Amniotic stem cell (primary cell): Measurements from ENCODE around the gene GXYLT1.
"Not testable (repeated sequence)": the region's sequence is repeated elsewhere in the genome, so short reads cannot be mapped to it uniquely, and the experiment has no call there.

Experiments
- DNase-seq: peaks from one replicate; lab custom pipeline; 2025; lab: John Stamatoyannopoulos, UW

GXYLT1 gene

DNA sequence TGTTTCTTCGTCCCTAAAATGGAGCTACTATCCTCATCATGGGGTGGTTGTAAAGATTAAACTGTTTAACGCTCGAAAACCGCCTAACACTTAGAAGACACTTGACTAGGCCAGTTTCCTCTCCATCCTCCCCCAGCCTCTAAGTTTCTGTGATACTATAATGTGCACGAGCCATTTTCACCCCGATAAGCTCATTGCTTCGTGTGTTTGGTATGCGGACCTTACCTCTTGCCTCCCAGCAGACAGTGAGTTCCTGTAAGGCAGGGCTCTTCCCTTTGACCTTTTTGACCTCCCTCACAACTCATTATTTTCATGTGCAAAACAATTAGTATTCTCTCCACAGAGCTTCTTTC, 499 bp upstream of the GXYLT1 start:
- DNase-seq, result no peak

DNA sequence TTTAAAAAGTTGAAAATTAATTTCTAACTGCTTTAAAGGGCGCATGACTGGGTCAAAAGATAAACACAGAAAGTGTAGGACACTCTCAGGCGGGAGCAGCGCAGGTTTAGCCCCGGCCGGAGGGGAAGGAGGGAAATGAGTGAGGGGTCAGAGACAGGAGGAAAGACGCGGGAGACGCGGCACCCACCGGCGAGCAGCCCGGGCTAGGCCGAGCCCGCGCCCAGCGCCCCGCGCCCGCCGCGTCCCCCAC, 591 bp downstream of the GXYLT1 start:
- no peak for DNase-seq

GRCh38 chr12:42143452-42144157, 1.1 kb downstream of the GXYLT1 start:
- DNase-seq, result no peak

GRCh38 chr12:42141981-42142606, 2.6 kb downstream of the GXYLT1 start:
- DNase-seq, result no peak

- no peak for DNase-seq
These were observed 3.8 kb downstream of the GXYLT1 start for GRCh38 chr12:42140901-42141300.

GRCh38 chr12:42135259-42135814, 9.3 kb downstream of the GXYLT1 start:
- peak; percentile 50 for DNase-seq

DNA sequence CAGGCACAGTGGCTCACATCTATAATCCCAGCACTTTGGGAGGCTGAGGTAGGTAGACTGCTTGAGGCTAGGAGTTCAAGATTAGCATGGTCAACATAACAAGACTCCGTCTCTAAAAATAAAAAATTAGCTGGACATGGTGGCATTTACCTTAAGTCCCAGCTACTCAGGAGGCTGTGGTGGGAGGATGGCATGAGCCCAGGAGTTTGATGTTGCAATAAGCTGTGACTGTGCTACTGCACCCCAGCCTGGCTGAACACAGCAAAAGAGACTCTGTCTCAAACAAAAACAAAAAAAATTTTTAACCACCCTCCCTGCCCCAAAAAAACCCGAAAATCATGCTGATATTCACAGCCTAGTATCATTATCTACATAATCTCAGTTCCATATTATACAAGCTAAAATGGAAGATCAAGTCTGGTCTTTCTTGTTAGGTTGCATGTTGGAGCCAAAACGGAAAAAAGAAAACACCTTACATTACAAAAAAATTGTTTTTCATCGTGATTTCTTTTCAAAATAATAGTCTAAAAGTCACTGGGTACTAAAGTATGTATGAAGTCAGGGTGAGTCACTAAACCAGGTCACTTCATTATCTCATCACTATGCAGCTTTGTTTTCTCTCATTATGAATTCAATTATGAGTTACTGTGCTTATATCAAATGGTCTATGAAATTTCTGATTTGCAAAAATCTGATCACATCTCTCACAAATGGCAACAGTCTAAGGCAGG, 13.8 kb downstream of the GXYLT1 start:
- DNase-seq, result no peak

- DNase-seq, result peak; percentile 43
These were observed 15.0 kb downstream of the GXYLT1 start for GRCh38 chr12:42129595-42130204.

GRCh38 chr12:42128888-42129287, 15.8 kb downstream of the GXYLT1 start:
- DNase-seq, result no peak

DNA sequence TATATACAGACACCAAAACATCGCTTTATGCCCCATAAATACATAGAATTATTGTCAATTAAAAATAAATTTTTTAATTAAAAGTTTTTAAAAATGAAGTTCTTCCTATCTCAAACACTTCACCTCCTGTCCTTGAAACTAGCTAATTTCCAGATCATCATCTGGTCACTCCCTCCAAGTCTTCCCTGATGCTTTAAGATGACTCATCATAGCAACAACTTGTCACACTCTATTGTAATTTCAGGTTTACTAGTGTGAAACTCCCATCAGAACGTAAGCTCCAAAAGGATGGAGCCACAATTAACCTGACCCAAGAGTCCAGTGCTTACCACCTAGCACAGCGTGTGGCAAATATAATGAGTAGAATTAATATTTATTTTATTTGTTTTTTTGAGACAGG, 16.3 kb downstream of the GXYLT1 start:
- DNase-seq, result no peak

- no peak for DNase-seq
These were observed 17.7 kb downstream of the GXYLT1 start for GRCh38 chr12:42126963-42127362.

DNA sequence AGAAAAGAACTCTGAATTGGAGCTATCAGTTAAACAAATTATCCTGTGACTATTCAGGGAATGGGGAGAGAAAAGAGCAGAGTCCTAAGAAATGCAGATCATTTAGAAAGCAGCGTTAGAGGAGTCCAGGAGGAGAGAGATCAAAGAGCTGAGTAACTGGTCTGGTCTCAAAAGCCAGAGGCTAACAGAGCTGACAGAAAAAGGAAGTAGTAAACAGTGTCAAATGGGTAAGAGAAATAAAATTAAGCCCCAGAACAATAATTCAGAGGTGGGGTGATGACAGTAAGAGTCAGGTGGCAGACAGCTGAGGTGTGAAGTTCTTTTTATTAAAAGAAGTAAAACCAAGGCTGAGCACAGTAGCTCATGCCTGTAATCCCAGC, 19.3 kb downstream of the GXYLT1 start:
- DNase-seq, result no peak

GRCh38 chr12:42124764-42125387, 19.8 kb downstream of the GXYLT1 start:
- DNase-seq, result no peak

GRCh38 chr12:42119085-42119633, 25.5 kb downstream of the GXYLT1 start:
- no peak for DNase-seq

- DNase-seq, result no peak
These were observed 26.4 kb downstream of the GXYLT1 start for GRCh38 chr12:42118136-42118879.

GRCh38 chr12:42109031-42109430, 35.6 kb downstream of the GXYLT1 start:
- DNase-seq, result no peak

GRCh38 chr12:42106791-42107190, 37.9 kb downstream of the GXYLT1 start:
- DNase-seq, result not testable (repeated sequence)

GRCh38 chr12:42104784-42105183, 39.9 kb downstream of the GXYLT1 start:
- no peak for DNase-seq

GRCh38 chr12:42104087-42104486, 40.6 kb downstream of the GXYLT1 start:
- no peak for DNase-seq

- DNase-seq, result no peak
These were observed 41.5 kb downstream of the GXYLT1 start for GRCh38 chr12:42103155-42103554.

GRCh38 chr12:42102720-42103119, 42.0 kb downstream of the GXYLT1 start:
- no peak for DNase-seq
